PFSK-1 (cell line): Measurements from ENCODE around the gene MS4A15.

ENCODE experiments used
- FOXP2 ChIP-seq: optimal IDR thresholded peaks from 2 replicates; pipeline ENCODE3; 2011; ENCODE audit warnings: borderline replicate concordance, control low read depth, inconsistent platforms; ENCODE audit not compliant: insufficient read depth; ENCODE audit errors: extremely low read length, extremely low read depth
- POLR2AphosphoS5 ChIP-seq: IDR thresholded peaks from 2 replicates; pipeline ENCODE4 v1.6.1; 2012; ENCODE audit warnings: low read depth, mild to moderate bottlenecking, control low read depth, low read length, moderate library complexity
- REST ChIP-seq, 2 experiments: IDR thresholded peaks; 2 replicates each; pipeline versions ENCODE4 v1.6.1 to v1.8.0; 2011 to 2012; ENCODE audit warnings: low read depth in 2 of 2, low read length in 2 of 2, control low read depth in 1 of 2, inconsistent platforms in 1 of 2, mild to moderate bottlenecking in 1 of 2, moderate library complexity in 1 of 2; ENCODE audit not compliant: insufficient read depth in 1 of 2
- SIN3A ChIP-seq: IDR thresholded peaks from 2 replicates; pipeline ENCODE4 v1.6.1; 2012; ENCODE audit warnings: mild to moderate bottlenecking, low read length, moderate library complexity, borderline replicate concordance; ENCODE audit not compliant: insufficient read depth
- TAF1 ChIP-seq: IDR thresholded peaks from 2 replicates; pipeline ENCODE4 v1.6.1; 2012; ENCODE audit warnings: low read length, control low read depth, borderline replicate concordance; ENCODE audit not compliant: insufficient read depth

The MS4A15 gene

GRCh38 chr11:60790726-60791125 lies 34.1 kb downstream of the MS4A15 start:
- TF ChIP-seq POLR2AphosphoS5 (no peak), TAF1 (no peak), FOXP2 (no peak), SIN3A (no peak), REST (IDR thresholded peaks at IDR 0.05; ENCODE audit: insufficient read depth in 1 of 2, low read depth in 2 of 2, low read length in 2 of 2) (no peak)

- TF ChIP-seq FOXP2 (no peak), SIN3A (no peak), POLR2AphosphoS5 (no peak), REST (IDR thresholded peaks at IDR 0.05; ENCODE audit: insufficient read depth in 1 of 2, low read depth in 2 of 2, low read length in 2 of 2) (no peak), TAF1 (no peak)
Observed at GRCh38 chr11:60791153-60791933, 34.7 kb downstream of the MS4A15 start.

- TF ChIP-seq TAF1 (no peak), POLR2AphosphoS5 (no peak), REST (IDR thresholded peaks at IDR 0.05; ENCODE audit: insufficient read depth in 1 of 2, low read depth in 2 of 2, low read length in 2 of 2) (no peak), SIN3A (no peak), FOXP2 (no peak)
Observed at GRCh38 chr11:60792521-60792920, 35.9 kb downstream of the MS4A15 start.

- TF ChIP-seq FOXP2: no peak
- no peak for TF ChIP-seq POLR2AphosphoS5
- TF ChIP-seq REST (IDR thresholded peaks at IDR 0.05; ENCODE audit: insufficient read depth in 1 of 2, low read depth in 2 of 2, low read length in 2 of 2): no peak
- TF ChIP-seq SIN3A: no peak
- no peak for TF ChIP-seq TAF1
Observed at GRCh38 chr11:60795291-60795690, 38.6 kb downstream of the MS4A15 start.
